HTR-8/SVneo (cell line): Measurements from ENCODE around the gene RBM20.
"Not testable (repeated sequence)": the region's sequence is repeated elsewhere in the genome, so short reads cannot be mapped to it uniquely, and the experiment has no call there.

Source experiments
- DNase-seq: peaks from one replicate; pipeline ENCODE4 v3.0.0; 2011; ENCODE audit warnings: low spot score, mixed read lengths; ENCODE audit not compliant: insufficient read length
- FAIRE-seq: peaks from 2 replicates; lab custom pipeline; 2011; peaks lifted over from hg19 to GRCh38; lab: Jason Lieb, UNC

The RBM20 gene

GRCh38 chr10:110698782-110699201, 54.7 kb downstream of the RBM20 start:
- DNase-seq (no peak), FAIRE-seq (no peak)

- DNase-seq, result no peak
- no peak for FAIRE-seq
Observed at GRCh38 chr10:110699859-110700468, 55.8 kb downstream of the RBM20 start.

- no peak for DNase-seq
- no peak for FAIRE-seq
Observed at GRCh38 chr10:110700947-110701616, 56.9 kb downstream of the RBM20 start.

GRCh38 chr10:110701617-110701971, 57.5 kb downstream of the RBM20 start:
- DNase-seq, result no peak
- FAIRE-seq, result no peak

- FAIRE-seq, result no peak
- DNase-seq, result no peak
Observed at GRCh38 chr10:110704070-110704469, 59.9 kb downstream of the RBM20 start.

GRCh38 chr10:110704906-110705476, 60.9 kb downstream of the RBM20 start:
- no peak for DNase-seq
- FAIRE-seq, result no peak

GRCh38 chr10:110705596-110705995, 61.5 kb downstream of the RBM20 start:
- FAIRE-seq, DNase-seq: not testable (repeated sequence)

GRCh38 chr10:110706690-110707098, 62.6 kb downstream of the RBM20 start:
- peak; percentile 59 for DNase-seq
- FAIRE-seq, result no peak

- FAIRE-seq (no peak), DNase-seq (no peak)
Observed at GRCh38 chr10:110708776-110709443, 64.8 kb downstream of the RBM20 start.

- FAIRE-seq, result no peak
- DNase-seq, result no peak
Observed at GRCh38 chr10:110709444-110709828, 65.3 kb downstream of the RBM20 start.

GRCh38 chr10:110709964-110710587, 65.9 kb downstream of the RBM20 start:
- no peak for DNase-seq
- FAIRE-seq, result no peak

- DNase-seq (no peak), FAIRE-seq (no peak)
Observed at GRCh38 chr10:110710621-110711020, 66.5 kb downstream of the RBM20 start.

- FAIRE-seq (no peak), DNase-seq (no peak)
Observed at GRCh38 chr10:110711382-110711781, 67.2 kb downstream of the RBM20 start.

- FAIRE-seq (no peak), DNase-seq (no peak)
Observed at GRCh38 chr10:110714356-110714755, 70.2 kb downstream of the RBM20 start.

- DNase-seq, result no peak
- no peak for FAIRE-seq
Observed at GRCh38 chr10:110717781-110718589, 73.8 kb downstream of the RBM20 start.

GRCh38 chr10:110721406-110722038, 77.4 kb downstream of the RBM20 start:
- no peak for FAIRE-seq

GRCh38 chr10:110723224-110723891, 79.2 kb downstream of the RBM20 start:
- no peak for DNase-seq
- no peak for FAIRE-seq

More at GRCh38 chr10:110721406-110722038, 77.4 kb downstream of the RBM20 start:
- no peak for DNase-seq

- DNase-seq (no peak), FAIRE-seq (no peak)
Observed at GRCh38 chr10:110724116-110724921, 80.2 kb downstream of the RBM20 start.
